ENCODE results near the gene UBXN1. TPM values are rescaled to one million over a fixed set of nuclear protein-coding genes. Genes with fewer than 3 reads are reported as not detected.
A peak's percentile ranks its signal among the peaks of the same experiment; 100 is the strongest.

Gene UBXN1
- total RNA-seq, 1 experiment from 2014 or later = 135 TPM

- DNase-seq (ENCODE audit: low spot score) (no peak), ATAC-seq (no peak)
- no peaks in the 10 kb centered on the region for H3K27me3 Mint-ChIP-seq (ENCODE audit: low read depth)
- POLR2A ChIA-PET = no interaction called here
- no peak overlapping the region for H3K27ac Mint-ChIP-seq
- CTCF ChIA-PET = no interaction called here
- peaks cover 80% of the 10 kb centered on the region for H3K36me3 Mint-ChIP-seq
- no peak overlapping the region for H3K4me3 Mint-ChIP-seq
- H3K4me1 Mint-ChIP-seq = no peaks in the 10 kb centered on the region
- no peaks in the 10 kb centered on the region for H3K9me3 Mint-ChIP-seq
- TF ChIP-seq ZNF671 (CRISPR knock-in tag; IDR thresholded peaks at IDR 0.05) = no peak
- TF ChIP-seq ZNF425 (CRISPR knock-in tag; conservative IDR thresholded peaks at IDR 0.05) = no peak
- TF ChIP-seq, protein P1, sequence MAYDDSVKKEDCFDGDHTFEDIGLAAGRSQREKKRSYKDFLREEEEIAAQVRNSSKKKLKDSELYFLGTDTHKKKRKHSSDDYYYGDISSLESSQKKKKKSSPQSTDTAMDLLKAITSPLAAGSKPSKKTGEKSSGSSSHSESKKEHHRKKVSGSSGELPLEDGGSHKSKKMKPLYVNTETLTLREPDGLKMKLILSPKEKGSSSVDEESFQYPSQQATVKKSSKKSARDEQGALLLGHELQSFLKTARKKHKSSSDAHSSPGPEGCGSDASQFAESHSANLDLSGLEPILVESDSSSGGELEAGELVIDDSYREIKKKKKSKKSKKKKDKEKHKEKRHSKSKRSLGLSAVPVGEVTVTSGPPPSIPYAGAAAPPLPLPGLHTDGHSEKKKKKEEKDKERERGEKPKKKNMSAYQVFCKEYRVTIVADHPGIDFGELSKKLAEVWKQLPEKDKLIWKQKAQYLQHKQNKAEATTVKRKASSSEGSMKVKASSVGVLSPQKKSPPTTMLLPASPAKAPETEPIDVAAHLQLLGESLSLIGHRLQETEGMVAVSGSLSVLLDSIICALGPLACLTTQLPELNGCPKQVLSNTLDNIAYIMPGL (CRISPR knock-in tag; IDR thresholded peaks at IDR 0.05) = no peak
- TF ChIP-seq NR2C2 (CRISPR knock-in tag; IDR thresholded peaks at IDR 0.05) = no peak
- TF ChIP-seq E2F4 (CRISPR knock-in tag; IDR thresholded peaks at IDR 0.05; ENCODE audit: borderline replicate concordance, low read depth) = no peak
- no peak for TF ChIP-seq MLX (CRISPR knock-in tag; IDR thresholded peaks at IDR 0.05)
- TF ChIP-seq ZNF317 (CRISPR knock-in tag; IDR thresholded peaks at IDR 0.05; ENCODE audit: borderline replicate concordance, low read depth) = no peak
- TF ChIP-seq STAT6 (CRISPR knock-in tag; conservative IDR thresholded peaks at IDR 0.05; ENCODE audit: low read depth) = no peak
- TF ChIP-seq SP1 (CRISPR knock-in tag; conservative IDR thresholded peaks at IDR 0.05) = no peak
- TF ChIP-seq TEAD4 (CRISPR knock-in tag; IDR thresholded peaks at IDR 0.05) = no peak
- TF ChIP-seq ZNF121 (CRISPR knock-in tag; IDR thresholded peaks at IDR 0.05) = no peak
- TF ChIP-seq, protein P2, sequence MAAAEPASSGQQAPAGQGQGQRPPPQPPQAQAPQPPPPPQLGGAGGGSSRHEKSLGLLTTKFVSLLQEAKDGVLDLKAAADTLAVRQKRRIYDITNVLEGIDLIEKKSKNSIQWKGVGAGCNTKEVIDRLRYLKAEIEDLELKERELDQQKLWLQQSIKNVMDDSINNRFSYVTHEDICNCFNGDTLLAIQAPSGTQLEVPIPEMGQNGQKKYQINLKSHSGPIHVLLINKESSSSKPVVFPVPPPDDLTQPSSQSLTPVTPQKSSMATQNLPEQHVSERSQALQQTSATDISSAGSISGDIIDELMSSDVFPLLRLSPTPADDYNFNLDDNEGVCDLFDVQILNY (CRISPR knock-in tag; IDR thresholded peaks at IDR 0.05) = no peak
- TF ChIP-seq, protein P3, sequence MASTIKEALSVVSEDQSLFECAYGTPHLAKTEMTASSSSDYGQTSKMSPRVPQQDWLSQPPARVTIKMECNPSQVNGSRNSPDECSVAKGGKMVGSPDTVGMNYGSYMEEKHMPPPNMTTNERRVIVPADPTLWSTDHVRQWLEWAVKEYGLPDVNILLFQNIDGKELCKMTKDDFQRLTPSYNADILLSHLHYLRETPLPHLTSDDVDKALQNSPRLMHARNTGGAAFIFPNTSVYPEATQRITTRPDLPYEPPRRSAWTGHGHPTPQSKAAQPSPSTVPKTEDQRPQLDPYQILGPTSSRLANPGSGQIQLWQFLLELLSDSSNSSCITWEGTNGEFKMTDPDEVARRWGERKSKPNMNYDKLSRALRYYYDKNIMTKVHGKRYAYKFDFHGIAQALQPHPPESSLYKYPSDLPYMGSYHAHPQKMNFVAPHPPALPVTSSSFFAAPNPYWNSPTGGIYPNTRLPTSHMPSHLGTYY (CRISPR knock-in tag; IDR thresholded peaks at IDR 0.05) = no peak
Measured at GRCh38 chr11:62632492-62632891, 46.4 kb downstream of the UBXN1 start.

DNA sequence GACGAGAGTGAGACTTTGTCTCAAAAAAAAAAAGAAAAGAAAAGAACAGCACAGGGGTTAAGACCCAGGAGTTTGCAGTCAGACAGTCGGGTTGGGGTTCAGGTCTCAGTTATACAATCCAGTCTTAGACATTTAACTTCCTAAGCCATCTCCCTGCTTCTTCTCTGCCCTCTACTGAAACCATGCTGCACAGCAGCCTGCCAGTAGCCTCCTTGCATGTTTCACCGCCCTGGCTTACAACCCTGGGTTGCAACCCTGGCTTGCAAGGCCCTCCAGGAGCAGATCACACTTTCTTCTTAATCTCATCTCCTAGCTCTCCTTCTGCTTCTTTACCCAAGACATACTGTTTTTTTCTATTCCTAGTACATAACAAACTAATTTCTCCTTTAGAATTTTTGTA is 51.2 kb downstream of the UBXN1 start:
- peaks cover 72% of the 10 kb centered on the region for H3K36me3 Mint-ChIP-seq
- ChIA-PET POLR2A (no interaction called here), CTCF (no interaction called here)
- no peaks in the 10 kb centered on the region for H3K9me3 Mint-ChIP-seq
- no peaks in the 10 kb centered on the region for H3K4me1 Mint-ChIP-seq
- ATAC-seq (peak; percentile 36; the same call in 1 of the 2 replicates), DNase-seq (ENCODE audit: low spot score) (no peak)
- no peak overlapping the region for H3K4me3 Mint-ChIP-seq
- H3K27me3 Mint-ChIP-seq (ENCODE audit: low read depth) = no peaks in the 10 kb centered on the region
- H3K27ac Mint-ChIP-seq = no peak overlapping the region
- no peak for TF ChIP-seq CDX4 (CRISPR knock-in tag; IDR thresholded peaks at IDR 0.05; ENCODE audit: borderline replicate concordance)
- TF ChIP-seq ATF1 (CRISPR knock-in tag; IDR thresholded peaks at IDR 0.05) = no peak
- no peak for TF ChIP-seq PREB (CRISPR knock-in tag; IDR thresholded peaks at IDR 0.05; ENCODE audit: borderline replicate concordance)
- TF ChIP-seq ZBTB21 (CRISPR knock-in tag; IDR thresholded peaks at IDR 0.05; ENCODE audit: borderline replicate concordance) = no peak
- no peak for TF ChIP-seq FOXJ3 (CRISPR knock-in tag; IDR thresholded peaks at IDR 0.05; ENCODE audit: borderline replicate concordance)
- no peak for TF ChIP-seq ATF6 (CRISPR knock-in tag; IDR thresholded peaks at IDR 0.05)
- no peak for TF ChIP-seq CREB1 (CRISPR knock-in tag; IDR thresholded peaks at IDR 0.05)
